Tongue (tissue), 2 donors: ENCODE data around the gene LTB. TPM values are rescaled to one million over a fixed set of nuclear protein-coding genes. Genes with fewer than 3 reads are reported as not detected.
A peak's percentile ranks its signal among the peaks of the same experiment; 100 is the strongest.

Source experiments
- DNase-seq: peaks from one replicate; pipeline ENCODE4 v3.0.0-alpha.2; 2015
- total RNA-seq: library from RNA; depleted of rRNA; stranded (reverse); fragments of >200 nt; gene quantifications from one replicate; pipeline ENCODE4 v1.2.3, GENCODE V29; 2014

The LTB gene
- total RNA-seq, 1 donor from 2014 or later: 1.7 TPM

DNA sequence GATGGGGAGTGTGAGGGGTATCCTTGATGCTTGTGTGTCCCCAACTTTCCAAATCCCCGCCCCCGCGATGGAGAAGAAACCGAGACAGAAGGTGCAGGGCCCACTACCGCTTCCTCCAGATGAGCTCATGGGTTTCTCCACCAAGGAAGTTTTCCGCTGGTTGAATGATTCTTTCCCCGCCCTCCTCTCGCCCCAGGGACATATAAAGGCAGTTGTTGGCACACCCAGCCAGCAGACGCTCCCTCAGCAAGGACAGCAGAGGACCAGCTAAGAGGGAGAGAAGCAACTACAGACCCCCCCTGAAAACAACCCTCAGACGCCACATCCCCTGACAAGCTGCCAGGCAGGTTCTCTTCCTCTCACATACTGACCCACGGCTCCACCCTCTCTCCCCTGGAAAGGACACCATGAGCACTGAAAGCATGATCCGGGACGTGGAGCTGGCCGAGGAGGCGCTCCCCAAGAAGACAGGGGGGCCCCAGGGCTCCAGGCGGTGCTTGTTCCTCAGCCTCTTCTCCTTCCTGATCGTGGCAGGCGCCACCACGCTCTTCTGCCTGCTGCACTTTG is 6.8 kb downstream of the LTB start, which contains the start of gene TNF:
TNF (plus strand) TSS at position 231 of the 567 bp plus-strand sequence; CDS start at position 408, 177 bp downstream.
- peak; percentile 28 for DNase-seq

DNA sequence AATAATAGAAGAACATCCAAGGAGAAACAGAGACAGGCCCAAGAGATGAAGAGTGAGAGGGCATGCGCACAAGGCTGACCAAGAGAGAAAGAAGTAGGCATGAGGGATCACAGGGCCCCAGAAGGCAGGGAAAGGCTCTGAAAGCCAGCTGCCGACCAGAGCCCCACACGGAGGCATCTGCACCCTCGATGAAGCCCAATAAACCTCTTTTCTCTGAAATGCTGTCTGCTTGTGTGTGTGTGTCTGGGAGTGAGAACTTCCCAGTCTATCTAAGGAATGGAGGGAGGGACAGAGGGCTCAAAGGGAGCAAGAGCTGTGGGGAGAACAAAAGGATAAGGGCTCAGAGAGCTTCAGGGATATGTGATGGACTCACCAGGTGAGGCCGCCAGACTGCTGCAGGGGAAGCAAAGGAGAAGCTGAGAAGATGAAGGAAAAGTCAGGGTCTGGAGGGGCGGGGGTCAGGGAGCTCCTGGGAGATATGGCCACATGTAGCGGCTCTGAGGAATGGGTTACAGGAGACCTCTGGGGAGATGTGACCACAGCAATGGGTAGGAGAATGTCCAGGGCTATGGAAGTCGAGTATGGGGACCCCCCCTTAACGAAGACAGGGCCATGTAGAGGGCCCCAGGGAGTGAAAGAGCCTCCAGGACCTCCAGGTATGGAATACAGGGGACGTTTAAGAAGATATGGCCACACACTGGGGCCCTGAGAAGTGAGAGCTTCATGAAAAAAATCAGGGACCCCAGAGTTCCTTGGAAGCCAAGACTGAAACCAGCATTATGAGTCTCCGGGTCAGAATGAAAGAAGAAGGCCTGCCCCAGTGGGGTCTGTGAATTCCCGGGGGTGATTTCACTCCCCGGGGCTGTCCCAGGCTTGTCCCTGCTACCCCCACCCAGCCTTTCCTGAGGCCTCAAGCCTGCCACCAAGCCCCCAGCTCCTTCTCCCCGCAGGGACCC is 7.8 kb downstream of the LTB start:
- DNase-seq: no peak

DNA sequence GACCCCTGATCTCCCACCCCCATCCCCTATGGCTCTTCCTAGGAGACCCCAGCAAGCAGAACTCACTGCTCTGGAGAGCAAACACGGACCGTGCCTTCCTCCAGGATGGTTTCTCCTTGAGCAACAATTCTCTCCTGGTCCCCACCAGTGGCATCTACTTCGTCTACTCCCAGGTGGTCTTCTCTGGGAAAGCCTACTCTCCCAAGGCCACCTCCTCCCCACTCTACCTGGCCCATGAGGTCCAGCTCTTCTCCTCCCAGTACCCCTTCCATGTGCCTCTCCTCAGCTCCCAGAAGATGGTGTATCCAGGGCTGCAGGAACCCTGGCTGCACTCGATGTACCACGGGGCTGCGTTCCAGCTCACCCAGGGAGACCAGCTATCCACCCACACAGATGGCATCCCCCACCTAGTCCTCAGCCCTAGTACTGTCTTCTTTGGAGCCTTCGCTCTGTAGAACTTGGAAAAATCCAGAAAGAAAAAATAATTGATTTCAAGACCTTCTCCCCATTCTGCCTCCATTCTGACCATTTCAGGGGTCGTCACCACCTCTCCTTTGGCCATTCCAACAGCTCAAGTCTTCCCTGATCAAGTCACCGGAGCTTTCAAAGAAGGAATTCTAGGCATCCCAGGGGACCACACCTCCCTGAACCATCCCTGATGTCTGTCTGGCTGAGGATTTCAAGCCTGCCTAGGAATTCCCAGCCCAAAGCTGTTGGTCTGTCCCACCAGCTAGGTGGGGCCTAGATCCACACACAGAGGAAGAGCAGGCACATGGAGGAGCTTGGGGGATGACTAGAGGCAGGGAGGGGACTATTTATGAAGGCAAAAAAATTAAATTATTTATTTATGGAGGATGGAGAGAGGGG is 8.8 kb downstream of the LTB start:
- DNase-seq: no peak

GRCh38 chr6:31572041-31572911 is 9.9 kb downstream of the LTB start, which contains the start of gene LTA:
TSS of gene LTA (plus strand) at chr6:31572289. CDS start at chr6:31572743, 454 bp downstream.
- no peak for DNase-seq

GRCh38 chr6:31569861-31570536 is 12.2 kb downstream of the LTB start:
- DNase-seq: no peak

DNA sequence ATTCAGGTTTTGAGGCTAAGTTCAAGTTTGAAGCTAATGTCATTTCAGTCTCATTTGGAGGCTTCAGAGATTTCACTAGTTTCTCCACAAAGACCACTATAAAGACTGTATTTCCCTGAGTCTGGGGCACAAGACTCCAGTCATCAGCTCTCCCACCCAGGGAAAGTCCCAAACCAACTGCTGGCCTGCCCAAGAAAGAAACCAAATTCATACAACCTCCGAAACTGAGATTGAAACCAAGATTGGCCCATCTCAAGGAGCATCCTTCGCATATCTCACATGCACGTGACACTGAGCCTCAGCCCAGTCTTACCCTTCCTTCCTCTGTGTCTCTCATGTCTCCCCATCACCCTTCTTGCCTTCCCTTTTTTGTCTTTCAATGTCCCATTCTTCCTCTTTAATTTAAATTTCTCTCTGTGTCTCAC is 13.7 kb downstream of the LTB start:
- DNase-seq: no peak

DNA sequence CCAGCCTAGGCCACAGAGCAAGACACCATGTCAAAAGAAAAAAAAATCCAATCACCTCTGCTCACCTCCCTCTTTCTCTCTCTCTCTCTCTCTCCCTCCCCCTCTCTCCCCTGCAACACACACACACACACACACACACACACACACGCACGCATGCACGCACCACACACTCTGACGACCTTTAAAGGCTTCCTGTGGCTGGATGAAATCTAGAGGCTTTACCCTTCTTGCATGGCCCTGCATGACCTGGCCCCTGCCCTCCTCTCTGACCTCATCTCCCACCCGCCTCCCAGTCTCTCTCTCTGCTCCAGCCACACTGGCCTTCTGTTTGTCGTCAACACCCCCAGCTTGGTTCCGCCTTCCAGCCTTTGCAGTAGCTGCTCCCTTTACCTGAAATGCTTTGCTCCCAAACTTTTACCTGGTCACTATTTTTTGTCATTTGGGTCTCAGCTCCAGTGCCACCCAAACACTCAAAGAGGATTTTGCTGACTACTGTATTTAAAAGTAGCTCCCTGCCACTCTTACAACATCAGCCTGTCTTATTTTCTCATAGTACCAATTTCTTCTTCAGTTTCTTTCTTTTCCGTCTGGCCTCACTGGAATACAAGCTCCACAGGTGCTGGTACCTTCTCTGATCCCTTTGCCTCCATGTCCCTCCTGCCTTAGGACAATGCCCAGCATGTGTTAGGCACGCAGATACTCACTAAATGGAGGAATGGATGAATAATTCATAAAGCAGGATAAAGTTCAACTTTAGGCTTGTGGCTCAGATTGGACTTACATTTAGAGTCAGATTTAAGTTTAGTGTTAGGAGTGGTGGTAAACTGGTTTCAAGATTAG is 14.5 kb downstream of the LTB start:
- DNase-seq: no peak

DNA sequence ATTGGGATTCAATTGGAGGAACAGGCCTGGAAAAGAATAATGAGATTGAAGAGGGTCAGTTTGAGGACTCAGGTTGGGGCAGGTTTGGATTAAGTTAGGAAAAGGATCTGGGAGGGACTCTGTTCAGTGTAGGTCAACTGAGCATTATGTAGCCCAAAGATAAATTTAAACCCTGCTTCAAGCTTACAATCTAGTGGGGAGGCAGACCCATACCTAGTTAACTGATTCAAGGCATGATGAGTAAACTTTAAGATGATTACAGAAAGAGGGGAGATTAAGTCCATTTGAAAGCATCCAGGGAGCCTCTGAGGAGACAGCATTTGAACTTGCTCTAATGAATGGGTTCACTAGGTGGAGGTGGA is 21.5 kb downstream of the LTB start:
- DNase-seq: no peak

DNA sequence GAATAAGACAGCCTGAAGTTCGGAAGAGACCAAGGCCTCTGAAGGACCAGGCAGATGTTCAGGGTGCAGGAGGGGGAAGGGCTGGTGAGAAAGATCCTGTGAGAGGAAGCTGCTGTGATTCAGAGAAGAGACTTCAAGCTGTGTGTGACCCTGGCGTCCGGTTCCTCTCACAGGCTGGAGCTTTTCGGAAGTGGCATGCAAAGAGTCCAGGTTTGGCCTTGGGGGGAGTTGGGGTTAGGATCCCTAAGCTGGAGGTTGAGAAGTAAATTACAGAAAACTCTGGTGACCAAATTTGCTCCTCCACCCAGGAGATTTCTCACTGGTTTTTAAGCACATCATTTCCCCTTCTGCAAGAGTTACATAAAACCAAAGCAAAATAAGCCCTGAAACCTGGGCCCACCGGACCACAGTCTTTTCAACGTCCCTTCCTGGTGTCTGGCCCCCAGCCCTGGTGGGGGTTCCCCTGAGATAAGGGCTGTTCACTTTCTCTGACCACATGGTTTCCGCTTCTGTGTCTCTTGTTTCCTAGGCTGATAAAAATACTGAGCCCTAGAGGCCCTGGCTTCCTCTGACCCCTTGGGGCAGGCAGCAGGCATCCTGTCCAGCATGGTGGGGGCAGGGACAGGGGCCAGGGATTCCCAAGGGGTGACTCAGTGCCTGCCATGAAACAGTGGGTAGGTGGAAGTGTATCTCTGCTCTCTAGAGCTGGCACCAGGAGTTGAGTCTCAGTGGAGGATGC is 22.1 kb downstream of the LTB start:
- no peak for DNase-seq

DNA sequence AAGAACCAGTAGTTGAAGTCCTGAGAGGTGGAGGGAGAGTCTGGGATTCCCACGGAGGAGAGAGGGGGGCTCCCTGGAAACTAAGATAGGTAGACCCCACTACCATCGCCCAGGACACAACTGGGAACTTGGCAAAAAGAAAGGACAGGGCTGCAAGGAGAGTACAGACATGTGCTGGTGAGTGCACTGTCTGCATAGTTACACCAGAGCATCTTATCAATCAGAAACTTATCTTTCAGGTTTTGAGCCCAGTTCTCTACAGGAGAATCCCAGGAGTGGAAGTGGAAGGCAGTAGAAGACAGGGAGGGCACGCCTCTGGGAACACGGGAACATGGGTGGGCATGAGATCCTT is 22.6 kb downstream of the LTB start:
- DNase-seq: no peak

DNA sequence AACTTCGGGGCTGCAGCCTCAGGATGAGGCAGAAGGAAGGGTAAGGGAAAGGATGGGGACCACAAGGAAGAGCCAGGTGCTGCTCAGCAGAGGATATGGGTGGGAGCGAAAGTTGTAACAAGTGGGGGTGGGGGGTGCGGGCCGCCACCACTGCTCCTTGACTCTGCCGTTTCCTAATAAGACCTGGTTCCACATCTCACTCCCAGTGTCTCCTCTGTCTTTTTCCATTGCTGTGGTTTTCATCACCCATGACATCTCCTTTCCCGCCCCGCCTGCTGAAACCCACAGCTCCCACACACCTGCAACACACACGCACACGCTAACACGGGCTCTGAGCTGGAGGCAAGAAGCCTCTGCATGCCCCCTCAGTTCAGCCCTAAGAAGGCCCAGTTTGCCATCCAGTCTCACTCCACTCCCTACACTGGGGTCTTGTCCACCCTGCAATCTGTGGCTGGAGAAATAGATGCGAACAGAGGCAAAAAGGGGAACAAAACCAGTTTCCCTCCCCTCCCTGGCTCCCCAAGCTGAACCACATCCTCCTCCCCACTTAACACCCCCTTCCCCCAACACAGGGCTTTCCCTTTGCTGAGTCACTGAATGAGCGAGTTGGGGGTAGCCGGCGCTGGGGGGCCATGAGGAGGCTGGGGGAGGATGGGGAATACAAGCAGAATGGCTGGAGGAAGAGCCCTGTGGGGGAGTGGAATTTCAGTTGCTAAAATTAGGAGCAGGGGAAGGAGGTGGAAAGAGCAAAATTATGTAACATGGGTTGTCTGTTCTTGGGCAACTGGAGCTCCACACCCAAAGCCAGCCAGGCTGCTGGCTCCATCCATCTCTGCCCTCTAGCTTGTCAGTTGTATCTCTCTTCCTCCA is 23.4 kb downstream of the LTB start:
- DNase-seq: peak; percentile 18

- DNase-seq: no peak
These were observed 24.0 kb downstream of the LTB start for GRCh38 chr6:31558318-31558625.

DNA sequence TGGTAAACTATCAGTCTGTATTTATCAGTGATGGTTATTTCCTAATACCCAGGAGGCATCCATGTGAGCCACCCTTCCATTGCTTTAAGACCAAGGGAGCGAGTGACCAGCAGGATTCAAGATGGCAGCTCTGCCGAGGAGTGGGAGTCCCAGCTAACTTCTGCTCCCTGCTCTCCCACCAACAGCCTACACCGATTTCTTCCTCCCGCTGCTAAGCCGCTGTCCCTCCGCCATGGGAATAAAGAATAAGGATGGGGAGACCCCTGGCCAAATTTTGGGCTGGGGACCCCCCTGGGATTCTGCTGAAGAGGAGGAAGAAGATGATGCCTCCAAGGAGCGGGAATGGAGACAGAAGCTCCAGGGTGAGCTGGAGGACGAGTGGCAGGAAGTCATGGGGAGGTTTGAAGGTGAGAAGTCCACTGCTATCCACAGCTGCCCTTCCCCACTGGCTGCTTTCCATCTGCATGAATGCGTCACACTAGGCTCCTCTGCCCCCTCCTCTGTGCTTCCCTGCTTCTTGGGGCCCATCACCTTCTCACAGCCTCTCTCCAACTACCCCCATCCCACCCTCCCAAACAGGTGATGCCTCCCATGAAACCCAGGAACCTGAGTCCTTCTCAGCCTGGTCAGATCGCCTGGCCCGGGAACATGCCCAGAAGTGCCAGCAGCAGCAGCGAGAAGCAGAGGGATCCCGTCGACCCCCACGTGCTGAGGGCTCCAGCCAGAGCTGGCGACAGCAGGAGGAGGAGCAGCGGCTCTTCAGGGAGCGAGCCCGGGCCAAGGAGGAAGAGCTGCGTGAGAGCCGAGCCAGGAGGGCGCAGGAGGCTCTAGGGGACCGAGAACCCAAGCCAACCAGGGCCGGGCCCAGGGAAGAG is 24.5 kb downstream of the LTB start:
- no peak for DNase-seq

DNA sequence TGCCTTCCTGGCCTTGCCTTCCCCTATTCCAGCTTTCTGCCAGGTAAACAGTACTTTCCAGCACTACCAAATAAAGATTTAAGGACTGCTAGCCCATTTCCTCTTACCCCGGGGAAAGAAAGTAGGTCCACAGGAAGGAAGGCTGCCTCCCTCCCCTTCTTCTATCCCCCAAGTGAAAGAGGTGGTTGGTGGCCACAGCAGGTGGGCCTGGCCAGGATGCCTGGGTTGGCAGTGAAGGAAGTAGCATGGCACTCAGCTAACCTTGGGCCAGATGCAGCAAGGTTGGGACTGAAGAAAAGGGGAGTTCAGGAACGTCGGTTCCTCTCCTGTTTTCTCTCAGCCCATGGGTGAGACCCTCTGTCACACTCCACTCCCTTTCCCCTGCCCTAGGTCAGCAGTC is 25.9 kb downstream of the LTB start:
- DNase-seq: no peak

DNA sequence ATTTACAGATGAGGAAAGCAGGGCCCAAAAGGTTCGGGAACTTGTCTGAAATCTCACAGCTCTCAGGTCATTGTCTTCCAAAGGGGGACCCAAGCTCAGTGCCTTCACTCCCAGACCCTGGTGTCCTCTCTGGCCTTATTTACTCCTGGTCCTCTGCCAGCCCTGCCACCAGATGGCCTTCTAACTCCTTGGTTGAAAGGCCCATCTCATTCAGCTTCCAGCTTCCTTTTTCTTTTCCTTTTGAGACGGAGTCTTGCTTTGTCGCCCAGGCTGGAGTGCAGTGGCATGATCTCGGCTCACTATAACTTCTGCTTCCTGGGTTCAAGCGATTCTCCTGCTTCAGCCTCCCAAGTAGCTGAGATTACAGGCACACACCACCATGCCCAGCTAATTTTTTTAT is 30.9 kb downstream of the LTB start:
- DNase-seq: peak; percentile 34

GRCh38 chr6:31548544-31548873 is 33.7 kb downstream of the LTB start:
- no peak for DNase-seq

DNA sequence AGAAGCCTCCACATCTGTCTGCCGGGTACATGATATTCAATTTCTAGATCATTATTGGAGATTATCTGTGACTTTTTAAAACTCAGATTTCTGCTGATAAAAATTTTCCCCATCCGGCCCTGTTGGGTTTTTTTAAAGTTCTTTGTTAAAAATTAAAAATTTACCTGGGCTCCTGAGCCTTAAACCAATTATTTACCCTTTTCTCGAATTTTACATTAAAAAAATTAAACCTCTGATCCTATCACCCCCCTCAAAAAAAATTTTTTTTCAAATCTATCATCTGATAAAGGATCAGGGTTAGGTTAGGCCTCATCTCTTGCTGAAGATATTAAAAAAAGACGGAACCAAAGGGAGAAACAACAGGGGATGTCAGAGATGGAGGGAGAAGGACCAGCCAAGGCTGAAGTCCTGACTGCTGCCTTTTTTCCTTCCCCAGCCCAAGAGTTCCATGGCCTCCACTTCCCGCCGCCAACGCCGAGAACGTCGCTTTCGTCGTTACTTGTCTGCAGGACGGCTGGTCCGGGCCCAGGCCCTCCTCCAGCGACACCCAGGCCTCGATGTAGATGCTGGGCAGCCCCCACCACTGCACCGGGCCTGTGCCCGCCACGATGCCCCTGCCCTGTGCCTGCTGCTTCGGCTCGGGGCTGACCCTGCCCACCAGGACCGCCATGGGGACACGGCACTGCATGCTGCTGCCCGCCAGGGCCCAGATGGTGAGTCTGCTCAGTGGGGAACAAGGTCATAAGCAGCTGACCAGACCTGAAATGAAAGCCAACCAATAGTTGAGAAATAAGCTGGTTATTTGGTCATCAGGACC is 34.3 kb downstream of the LTB start:
- DNase-seq: no peak
